ENCODE measurements around the gene CEACAM19. TPM values are rescaled to one million over a fixed set of nuclear protein-coding genes. Genes with fewer than 3 reads are reported as not detected.
A peak's percentile ranks its signal among the peaks of the same experiment; 100 is the strongest.
"Not testable (repeated sequence)": the region's sequence is repeated elsewhere in the genome, so short reads cannot be mapped to it uniquely, and the experiment has no call there.

Gene CEACAM19
- total RNA-seq, 2 experiments from 2014 or later = 0.62 to 1.4 TPM

DNA sequence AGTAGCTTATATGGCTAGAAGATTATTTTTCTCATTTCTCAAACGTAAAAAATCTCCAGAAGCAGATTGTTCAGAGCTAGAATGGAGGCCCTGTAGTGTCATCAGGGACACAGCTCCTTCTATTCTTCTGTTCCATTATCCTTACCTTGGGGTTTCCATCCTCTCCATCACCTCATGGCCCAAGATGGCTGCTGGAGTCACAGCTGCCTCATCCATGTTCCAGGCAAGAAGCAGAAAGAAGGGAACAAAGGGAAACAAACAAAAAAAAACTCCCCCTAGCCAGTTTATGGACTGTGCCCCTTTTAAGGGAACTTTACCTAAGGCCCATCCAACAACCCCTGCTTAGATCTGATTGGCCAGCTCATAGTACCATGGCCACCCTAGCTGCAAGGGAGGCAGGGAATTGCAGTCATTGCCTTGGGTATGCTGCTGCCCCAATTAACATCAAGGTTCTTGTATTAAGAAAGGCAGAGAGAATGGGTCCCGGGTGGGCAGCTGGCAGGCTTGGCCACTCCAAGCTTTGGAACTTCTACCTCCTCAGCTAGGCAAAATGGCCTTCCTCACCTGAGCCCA is 43.4 kb downstream of the CEACAM19 start:
- no peak for DNase-seq
- H3K27ac Mint-ChIP-seq = no peak overlapping the region
- peaks cover 6% of the 10 kb centered on the region for H3K4me1 Mint-ChIP-seq
- H3K27me3 Mint-ChIP-seq = no peaks in the 10 kb centered on the region
- peaks cover 2% of the 10 kb centered on the region for H3K36me3 Mint-ChIP-seq
- peaks cover 14% of the 10 kb centered on the region for H3K9me3 Mint-ChIP-seq
- no peak overlapping the region for H3K4me3 Mint-ChIP-seq

DNA sequence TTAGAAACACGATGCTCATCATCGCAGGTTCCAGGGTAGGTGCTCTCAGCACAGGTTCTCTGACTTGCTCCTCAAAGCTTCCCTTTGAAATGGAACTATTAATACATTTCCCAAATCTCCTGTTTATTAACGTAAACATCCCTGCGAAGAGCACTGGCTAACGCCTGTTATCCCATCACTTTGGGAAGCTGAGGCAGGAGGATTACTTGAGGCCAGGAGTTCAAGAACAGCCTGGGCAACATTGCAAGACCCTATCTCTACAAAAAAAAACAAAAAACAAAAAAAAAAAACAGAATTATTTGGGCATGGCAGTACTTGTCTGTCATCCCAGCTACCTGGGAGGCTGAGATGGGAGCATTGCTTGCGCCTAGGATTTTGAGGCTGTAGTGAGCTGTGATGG is 46.3 kb downstream of the CEACAM19 start:
- Mint-ChIP-seq H3K4me3 (no peak overlapping the region), H3K36me3 (peaks cover 2% of the 10 kb centered on the region), H3K4me1 (peaks cover 10% of the 10 kb centered on the region), H3K27me3 (no peaks in the 10 kb centered on the region), H3K9me3 (peaks cover 14% of the 10 kb centered on the region), H3K27ac (no peak overlapping the region)
- DNase-seq = no peak

DNA sequence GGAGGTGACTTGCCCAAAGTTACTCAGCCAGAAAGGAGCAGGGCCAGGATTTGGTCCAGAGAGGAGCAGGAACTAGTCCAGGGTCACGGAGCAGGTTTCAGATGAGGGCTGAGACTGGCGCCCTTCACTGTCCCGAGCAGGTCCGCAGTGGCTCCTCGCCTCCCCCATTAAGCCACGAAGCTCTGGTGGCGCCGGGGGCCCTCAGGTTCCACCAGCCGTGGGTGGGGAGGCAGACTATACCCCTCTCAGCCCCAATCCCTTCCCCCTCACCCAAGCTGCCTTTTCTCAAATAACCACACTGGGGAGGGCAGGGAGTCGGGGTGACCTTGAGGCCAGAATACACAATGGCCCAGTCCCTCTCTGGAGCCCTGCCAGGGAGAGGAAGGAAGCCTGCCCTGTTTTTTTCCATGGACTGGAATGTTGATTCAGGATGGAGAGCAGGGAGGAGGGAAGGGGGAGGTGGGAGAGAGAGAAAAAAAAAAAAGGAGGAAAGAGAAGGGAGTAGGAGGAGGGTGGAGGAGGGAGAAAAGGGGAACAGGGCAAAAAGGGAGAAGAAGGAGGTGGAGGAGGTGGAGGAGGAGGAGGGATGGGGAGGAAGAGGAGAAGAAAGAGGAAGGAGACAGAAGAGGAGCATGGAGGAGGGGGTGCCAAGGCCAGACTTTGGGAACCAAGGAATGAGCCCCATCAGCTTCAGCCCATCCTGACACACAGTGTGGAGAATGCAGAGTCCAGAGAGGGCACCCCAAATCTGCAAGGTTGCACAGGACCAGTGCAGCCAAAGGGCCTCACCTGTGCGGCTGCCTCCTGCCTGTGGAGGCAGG is 47.4 kb downstream of the CEACAM19 start:
- Mint-ChIP-seq H3K9me3 (peaks cover 14% of the 10 kb centered on the region), H3K27me3 (no peaks in the 10 kb centered on the region), H3K4me3 (no peak overlapping the region), H3K36me3 (peaks cover 2% of the 10 kb centered on the region), H3K4me1 (peaks cover 18% of the 10 kb centered on the region), H3K27ac (no peak overlapping the region)
- DNase-seq = no peak

- Mint-ChIP-seq H3K27ac (no peak overlapping the region), H3K36me3 (peaks cover 2% of the 10 kb centered on the region), H3K4me1 (peaks cover 24% of the 10 kb centered on the region), H3K4me3 (no peak overlapping the region), H3K9me3 (peaks cover 14% of the 10 kb centered on the region), H3K27me3 (no peaks in the 10 kb centered on the region)
- no peak for DNase-seq
These were observed 48.0 kb downstream of the CEACAM19 start for GRCh38 chr19:44719262-44719701.

DNA sequence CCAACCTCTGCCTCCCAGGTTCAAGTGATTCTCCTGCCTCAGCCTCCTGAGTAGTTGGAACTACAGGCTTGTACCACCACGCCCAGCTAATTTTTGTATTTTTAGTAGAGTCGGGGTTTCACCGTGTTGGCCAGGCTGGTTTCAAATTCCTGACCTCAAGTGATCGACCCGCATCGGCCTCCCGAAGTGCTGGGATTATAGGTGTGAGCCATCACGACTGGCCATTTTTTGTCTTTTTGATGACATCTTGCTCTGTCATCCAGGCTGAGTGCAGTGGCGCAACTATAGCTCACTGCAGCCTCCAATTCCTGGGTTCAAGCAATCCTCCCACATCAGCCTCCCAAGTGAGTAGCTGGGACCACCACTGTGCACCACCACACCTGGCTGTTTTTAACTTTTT is 49.1 kb downstream of the CEACAM19 start:
- H3K4me1 Mint-ChIP-seq = peaks cover 27% of the 10 kb centered on the region
- not testable (repeated sequence) for H3K36me3 Mint-ChIP-seq, DNase-seq, H3K4me3 Mint-ChIP-seq, H3K27ac Mint-ChIP-seq, H3K9me3 Mint-ChIP-seq, H3K27me3 Mint-ChIP-seq

DNA sequence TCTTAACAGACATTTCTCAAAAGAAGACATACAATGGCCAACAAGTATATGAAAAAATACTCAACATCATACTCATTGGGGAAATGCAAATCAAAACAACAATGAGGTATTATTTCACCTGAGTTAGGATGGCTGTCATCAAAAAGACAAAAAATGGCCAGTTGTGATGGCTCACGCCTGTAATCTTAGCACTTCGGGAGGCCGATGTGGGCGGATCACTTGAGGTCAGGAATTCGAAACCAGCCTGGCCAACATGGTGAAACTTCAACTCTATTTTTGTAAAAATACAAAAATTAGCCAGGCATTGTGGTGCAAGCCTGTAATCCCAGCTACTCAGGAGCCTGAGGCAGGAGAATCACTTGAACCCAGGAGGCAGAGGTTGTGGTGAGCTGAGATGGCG is 49.7 kb downstream of the CEACAM19 start:
- peaks cover 29% of the 10 kb centered on the region for H3K4me1 Mint-ChIP-seq
- DNase-seq = no peak
- no peak overlapping the region for H3K27ac Mint-ChIP-seq
- H3K36me3 Mint-ChIP-seq = no peaks in the 10 kb centered on the region
- H3K4me3 Mint-ChIP-seq = no peak overlapping the region
- no peaks in the 10 kb centered on the region for H3K9me3 Mint-ChIP-seq
- no peaks in the 10 kb centered on the region for H3K27me3 Mint-ChIP-seq

GRCh38 chr19:44721369-44721768 is 50.1 kb downstream of the CEACAM19 start:
- Mint-ChIP-seq H3K27ac (peak overlapping the region; percentile 67), H3K4me1 (peaks cover 29% of the 10 kb centered on the region)
- H3K9me3 Mint-ChIP-seq, H3K27me3 Mint-ChIP-seq, H3K36me3 Mint-ChIP-seq, DNase-seq, H3K4me3 Mint-ChIP-seq: not testable (repeated sequence)

GRCh38 chr19:44722131-44723121 is 51.1 kb downstream of the CEACAM19 start:
- H3K4me3 Mint-ChIP-seq = no peak overlapping the region
- peak overlapping the region; percentile 67 for H3K27ac Mint-ChIP-seq
- no peaks in the 10 kb centered on the region for H3K36me3 Mint-ChIP-seq
- peak; percentile 27 for DNase-seq
- peaks cover 29% of the 10 kb centered on the region for H3K4me1 Mint-ChIP-seq
- H3K9me3 Mint-ChIP-seq = no peaks in the 10 kb centered on the region
- H3K27me3 Mint-ChIP-seq = no peaks in the 10 kb centered on the region

DNA sequence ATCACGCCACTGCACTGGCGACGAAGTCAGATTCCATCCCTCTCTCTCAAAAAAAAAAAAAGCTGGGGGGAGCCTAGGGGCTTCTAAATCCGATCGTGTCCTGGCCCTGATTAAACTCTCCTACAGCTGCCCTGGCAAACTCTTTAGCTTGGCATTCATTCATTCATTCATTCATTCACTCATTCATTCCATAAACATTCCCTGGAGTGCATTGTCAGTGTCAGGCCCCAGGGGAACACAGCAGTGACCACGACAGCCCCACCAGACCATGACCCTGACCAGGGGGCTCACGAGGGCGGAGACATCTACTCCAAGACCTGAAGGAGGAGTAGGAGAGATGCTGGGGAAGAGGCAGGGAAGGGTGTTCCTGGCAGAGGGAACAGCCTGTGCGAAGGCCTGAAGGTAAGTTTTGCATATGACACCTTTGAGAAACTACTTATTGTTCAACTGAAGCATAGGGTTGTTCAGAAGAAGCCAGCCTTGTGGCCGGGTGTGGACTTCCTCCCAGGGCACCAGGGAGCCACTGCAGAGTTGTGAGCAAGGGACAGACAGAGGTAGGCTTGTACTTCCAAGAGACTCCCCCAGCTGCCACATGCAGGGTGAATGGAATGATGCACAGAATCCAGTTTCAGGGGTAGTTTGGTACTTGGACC is 52.1 kb downstream of the CEACAM19 start:
- H3K9me3 Mint-ChIP-seq = no peaks in the 10 kb centered on the region
- no peaks in the 10 kb centered on the region for H3K27me3 Mint-ChIP-seq
- H3K27ac Mint-ChIP-seq = peak overlapping the region; percentile 34
- H3K36me3 Mint-ChIP-seq = no peaks in the 10 kb centered on the region
- DNase-seq = no peak
- H3K4me3 Mint-ChIP-seq = no peak overlapping the region
- peaks cover 30% of the 10 kb centered on the region for H3K4me1 Mint-ChIP-seq

GRCh38 chr19:44723952-44724319 is 52.7 kb downstream of the CEACAM19 start:
- Mint-ChIP-seq H3K36me3 (no peaks in the 10 kb centered on the region), H3K4me3 (no peak overlapping the region), H3K27ac (no peak overlapping the region), H3K9me3 (no peaks in the 10 kb centered on the region), H3K27me3 (no peaks in the 10 kb centered on the region), H3K4me1 (peaks cover 30% of the 10 kb centered on the region)
- DNase-seq = peak; percentile 78

DNA sequence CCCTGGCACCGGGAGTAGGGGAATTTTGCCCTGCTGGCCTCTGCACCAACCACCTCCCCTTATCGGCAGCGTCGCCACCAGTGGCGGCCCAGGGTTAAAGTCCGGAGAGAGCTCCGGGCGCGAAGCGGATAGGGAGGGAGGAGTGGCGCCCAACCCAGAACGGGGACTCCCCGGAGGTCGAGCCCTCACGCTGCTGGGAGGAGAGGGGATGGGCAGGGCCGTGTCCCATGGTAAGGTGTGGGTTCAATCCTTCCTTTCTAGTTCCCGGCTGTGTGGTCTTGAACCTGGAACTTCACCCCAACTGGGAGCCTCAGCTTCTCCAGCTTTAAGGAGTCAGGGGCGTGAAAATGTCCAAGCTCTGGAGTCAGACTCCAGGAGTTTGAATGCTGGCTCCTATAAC is 54.0 kb downstream of the CEACAM19 start:
- Mint-ChIP-seq H3K9me3 (no peaks in the 10 kb centered on the region), H3K27me3 (no peaks in the 10 kb centered on the region), H3K27ac (no peak overlapping the region), H3K4me1 (peaks cover 30% of the 10 kb centered on the region), H3K4me3 (no peak overlapping the region), H3K36me3 (no peaks in the 10 kb centered on the region)
- DNase-seq = no peak

DNA sequence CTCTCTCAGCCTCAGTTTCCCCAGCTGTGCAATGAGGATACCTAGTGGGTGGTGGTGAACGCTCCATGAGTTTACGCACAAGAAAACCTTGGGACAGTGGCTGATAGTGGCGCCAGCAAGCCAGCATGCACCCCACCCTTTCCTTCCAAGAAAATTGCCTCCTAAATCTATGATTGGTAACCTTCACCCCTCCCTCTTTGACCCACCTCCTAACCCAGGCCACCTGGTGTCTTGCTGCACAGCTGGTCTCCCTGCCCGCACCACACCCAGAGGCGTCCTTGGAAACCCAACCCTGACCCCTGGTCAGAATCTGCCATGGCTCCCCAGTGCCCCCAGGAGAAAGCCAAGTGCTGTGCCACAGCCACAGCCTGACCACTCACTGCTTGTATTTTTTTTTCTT is 54.4 kb downstream of the CEACAM19 start:
- no peak overlapping the region for H3K27ac Mint-ChIP-seq
- H3K4me1 Mint-ChIP-seq = peaks cover 30% of the 10 kb centered on the region
- H3K4me3 Mint-ChIP-seq = no peak overlapping the region
- H3K9me3 Mint-ChIP-seq = no peaks in the 10 kb centered on the region
- H3K36me3 Mint-ChIP-seq = no peaks in the 10 kb centered on the region
- no peaks in the 10 kb centered on the region for H3K27me3 Mint-ChIP-seq
- DNase-seq = no peak

GRCh38 chr19:44726465-44726864 is 55.2 kb downstream of the CEACAM19 start:
- Mint-ChIP-seq H3K4me3 (no peak overlapping the region), H3K27me3 (no peaks in the 10 kb centered on the region), H3K9me3 (no peaks in the 10 kb centered on the region), H3K36me3 (no peaks in the 10 kb centered on the region), H3K4me1 (peaks cover 30% of the 10 kb centered on the region), H3K27ac (no peak overlapping the region)
- DNase-seq = no peak

DNA sequence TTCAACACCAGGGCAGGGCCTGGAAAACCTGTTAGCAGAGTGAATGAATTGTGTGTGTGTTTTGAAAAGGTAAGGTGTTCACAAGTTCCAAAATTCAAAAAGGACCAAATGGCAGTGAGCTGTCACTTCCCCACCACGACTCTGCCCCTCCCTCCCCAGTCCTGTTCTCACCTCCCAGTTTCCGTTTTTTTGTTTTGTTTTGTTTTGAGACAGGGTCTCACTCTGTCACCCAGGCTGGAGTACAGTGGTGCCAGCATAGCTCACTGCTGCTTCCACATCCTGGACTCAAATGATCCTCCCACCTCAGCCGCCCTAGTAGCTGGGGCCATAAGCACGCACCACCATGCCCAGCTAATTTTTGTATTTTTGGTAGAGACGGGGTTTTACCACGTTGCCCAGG is 56.9 kb downstream of the CEACAM19 start:
- Mint-ChIP-seq H3K27me3 (no peaks in the 10 kb centered on the region), H3K4me1 (peaks cover 17% of the 10 kb centered on the region), H3K36me3 (no peaks in the 10 kb centered on the region), H3K4me3 (no peak overlapping the region), H3K9me3 (no peaks in the 10 kb centered on the region), H3K27ac (no peak overlapping the region)
- DNase-seq = no peak
